Fibroblast of villous mesenchyme (primary cell): ENCODE data around the gene REEP1. TPM values are rescaled to one million over a fixed set of nuclear protein-coding genes. Genes with fewer than 3 reads are reported as not detected.
A peak's percentile ranks its signal among the peaks of the same experiment; 100 is the strongest.
"Not testable (repeated sequence)": the region's sequence is repeated elsewhere in the genome, so short reads cannot be mapped to it uniquely, and the experiment has no call there.

Experiments used
- DNase-seq: peaks from one replicate; pipeline ENCODE4 v3.0.0-alpha.2; 2010; ENCODE audit warnings: low read depth
- H3K4me3 ChIP-seq: 2 replicates; pipeline ENCODE4 v1.5.1; 2011; ENCODE audit warnings: low read depth, mild to moderate bottlenecking, low read length
- total RNA-seq: library from RNA; depleted of rRNA; stranded (reverse); fragments of >200 nt; gene quantifications from 2 replicates; pipeline ENCODE4 v1.2.3, GENCODE V29; 2012
- TF ChIP-seq, protein P1 (sequence below): IDR thresholded peaks from 2 replicates; pipeline ENCODE4 v1.5.1; 2012; ENCODE audit warnings: low read depth, mild to moderate bottlenecking, low read length; ENCODE audit not compliant: insufficient read depth

Gene REEP1
- total RNA-seq, 1 donor = under 0.01 TPM

DNA sequence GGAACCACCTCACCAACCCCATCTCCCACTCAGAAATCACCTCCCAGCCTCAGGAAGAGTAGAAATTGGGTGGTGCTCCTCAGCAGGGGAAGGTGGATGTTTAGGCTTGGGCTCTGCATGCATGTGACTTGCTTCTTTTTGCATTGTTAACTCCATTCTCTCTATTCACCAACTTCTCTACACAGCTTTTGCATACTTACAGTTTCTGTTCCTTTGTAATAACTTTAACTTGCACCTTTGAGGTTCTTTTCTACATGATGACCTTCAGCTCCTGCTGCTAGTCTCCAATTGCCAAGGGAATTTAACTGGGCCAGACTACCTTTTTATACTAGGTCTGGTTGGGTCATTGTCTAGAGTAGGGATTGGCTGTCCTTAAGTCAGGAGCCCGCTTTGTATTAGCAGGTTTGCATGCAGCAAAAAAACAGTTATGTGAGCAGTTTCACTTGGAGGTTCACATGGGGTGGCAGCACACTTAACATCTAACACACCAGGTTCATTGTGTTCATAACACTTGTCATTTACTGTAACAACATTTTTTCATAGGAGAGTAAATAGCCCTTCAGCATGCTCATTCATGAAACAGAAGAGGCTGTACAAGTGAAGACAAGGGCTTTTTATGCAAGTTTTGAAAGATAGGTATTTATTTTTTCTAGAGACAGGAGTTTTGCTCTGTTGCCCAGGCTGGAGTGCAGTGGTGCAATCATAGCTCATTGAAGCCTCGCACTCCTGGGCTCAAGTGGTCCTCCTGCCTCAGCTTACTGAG lies 126.2 kb downstream of the REEP1 start:
- no peak for DNase-seq
- no peak overlapping the region for H3K4me3 ChIP-seq
- TF ChIP-seq, protein P1, sequence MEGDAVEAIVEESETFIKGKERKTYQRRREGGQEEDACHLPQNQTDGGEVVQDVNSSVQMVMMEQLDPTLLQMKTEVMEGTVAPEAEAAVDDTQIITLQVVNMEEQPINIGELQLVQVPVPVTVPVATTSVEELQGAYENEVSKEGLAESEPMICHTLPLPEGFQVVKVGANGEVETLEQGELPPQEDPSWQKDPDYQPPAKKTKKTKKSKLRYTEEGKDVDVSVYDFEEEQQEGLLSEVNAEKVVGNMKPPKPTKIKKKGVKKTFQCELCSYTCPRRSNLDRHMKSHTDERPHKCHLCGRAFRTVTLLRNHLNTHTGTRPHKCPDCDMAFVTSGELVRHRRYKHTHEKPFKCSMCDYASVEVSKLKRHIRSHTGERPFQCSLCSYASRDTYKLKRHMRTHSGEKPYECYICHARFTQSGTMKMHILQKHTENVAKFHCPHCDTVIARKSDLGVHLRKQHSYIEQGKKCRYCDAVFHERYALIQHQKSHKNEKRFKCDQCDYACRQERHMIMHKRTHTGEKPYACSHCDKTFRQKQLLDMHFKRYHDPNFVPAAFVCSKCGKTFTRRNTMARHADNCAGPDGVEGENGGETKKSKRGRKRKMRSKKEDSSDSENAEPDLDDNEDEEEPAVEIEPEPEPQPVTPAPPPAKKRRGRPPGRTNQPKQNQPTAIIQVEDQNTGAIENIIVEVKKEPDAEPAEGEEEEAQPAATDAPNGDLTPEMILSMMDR = no peak

DNA sequence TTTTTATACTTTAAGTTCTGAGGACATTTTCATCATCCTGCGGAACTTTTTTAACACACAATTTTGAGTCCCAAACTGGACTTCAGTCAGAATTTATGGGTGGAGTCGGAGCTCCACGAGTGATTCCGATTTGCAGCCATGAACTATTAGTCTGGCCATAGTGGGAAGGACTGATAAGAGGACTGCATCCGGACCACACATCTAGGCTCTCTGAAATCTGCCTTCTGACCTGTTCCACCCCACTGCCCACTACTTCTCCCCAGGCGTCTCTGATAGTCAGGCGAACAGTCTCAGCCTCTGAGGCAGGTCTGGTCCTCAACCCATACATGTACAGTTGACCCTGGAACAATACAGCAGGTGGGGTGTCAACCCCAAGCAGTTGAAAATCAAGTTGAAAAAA lies 133.0 kb downstream of the REEP1 start:
- TF ChIP-seq, protein P1 = no peak
- DNase-seq = no peak

DNA sequence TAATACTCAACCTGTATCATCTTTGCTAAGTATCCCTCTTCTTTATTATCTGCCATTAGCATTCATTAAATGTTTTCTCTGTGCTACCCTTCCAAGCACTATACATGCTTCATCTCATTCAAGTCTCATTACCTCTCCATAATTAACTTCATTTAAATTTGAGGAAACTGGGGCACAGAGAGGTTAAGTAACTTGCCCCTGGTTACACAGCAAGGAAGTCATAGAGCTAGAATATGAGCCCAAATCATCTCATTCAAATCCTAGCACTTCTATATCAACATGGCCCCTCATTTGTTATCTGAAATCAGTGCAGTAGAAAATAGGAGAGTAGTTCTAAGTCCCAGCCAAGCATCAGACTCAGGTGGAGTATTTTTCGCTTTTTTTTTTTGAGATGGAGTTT lies 133.8 kb downstream of the REEP1 start:
- H3K4me3 ChIP-seq = no peak overlapping the region
- DNase-seq = no peak
- TF ChIP-seq, protein P1 = no peak

More for the DNA sequence above, 133.0 kb downstream of the REEP1 start:
- H3K4me3 ChIP-seq = no peak overlapping the region

DNA sequence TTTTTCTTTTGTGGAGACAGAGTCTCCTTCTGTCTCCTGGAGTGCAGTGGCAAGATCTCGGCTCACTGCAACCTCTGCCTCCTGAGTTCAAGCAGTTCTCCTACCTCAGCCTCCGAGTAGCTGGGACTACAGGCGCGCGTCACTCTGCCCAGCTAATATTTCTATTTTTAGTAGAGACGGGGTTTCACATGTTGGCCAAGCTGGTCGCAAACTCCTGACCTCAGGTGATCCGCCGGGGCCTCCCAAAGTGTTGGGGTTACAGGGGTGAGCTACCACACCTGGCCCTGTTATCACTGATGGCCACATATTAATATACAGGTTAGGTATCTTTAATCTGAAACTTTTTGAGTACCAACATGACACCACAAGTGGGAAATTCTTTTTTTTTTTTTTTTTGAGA lies 134.7 kb downstream of the REEP1 start:
- DNase-seq = no peak
- no peak overlapping the region for H3K4me3 ChIP-seq
- TF ChIP-seq, protein P1 = no peak

DNA sequence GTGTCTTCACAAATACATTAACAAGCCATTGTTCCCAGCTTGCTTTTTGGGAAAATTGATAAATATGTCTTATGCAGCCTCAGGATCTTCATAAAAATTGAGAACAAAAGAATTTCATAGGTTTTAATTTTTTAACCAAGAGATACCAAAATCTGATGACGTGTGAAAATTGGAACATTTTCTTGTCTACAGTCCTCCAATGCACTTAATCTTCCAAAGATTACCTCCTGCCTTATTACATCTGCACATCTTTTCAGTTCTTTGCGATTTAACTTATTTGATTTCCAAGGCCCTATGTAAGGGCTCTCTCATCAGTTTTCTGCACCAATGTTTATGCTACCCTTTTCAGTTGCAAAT lies 135.1 kb downstream of the REEP1 start:
- DNase-seq = no peak
- TF ChIP-seq, protein P1 = no peak
- H3K4me3 ChIP-seq = no peak overlapping the region

DNA sequence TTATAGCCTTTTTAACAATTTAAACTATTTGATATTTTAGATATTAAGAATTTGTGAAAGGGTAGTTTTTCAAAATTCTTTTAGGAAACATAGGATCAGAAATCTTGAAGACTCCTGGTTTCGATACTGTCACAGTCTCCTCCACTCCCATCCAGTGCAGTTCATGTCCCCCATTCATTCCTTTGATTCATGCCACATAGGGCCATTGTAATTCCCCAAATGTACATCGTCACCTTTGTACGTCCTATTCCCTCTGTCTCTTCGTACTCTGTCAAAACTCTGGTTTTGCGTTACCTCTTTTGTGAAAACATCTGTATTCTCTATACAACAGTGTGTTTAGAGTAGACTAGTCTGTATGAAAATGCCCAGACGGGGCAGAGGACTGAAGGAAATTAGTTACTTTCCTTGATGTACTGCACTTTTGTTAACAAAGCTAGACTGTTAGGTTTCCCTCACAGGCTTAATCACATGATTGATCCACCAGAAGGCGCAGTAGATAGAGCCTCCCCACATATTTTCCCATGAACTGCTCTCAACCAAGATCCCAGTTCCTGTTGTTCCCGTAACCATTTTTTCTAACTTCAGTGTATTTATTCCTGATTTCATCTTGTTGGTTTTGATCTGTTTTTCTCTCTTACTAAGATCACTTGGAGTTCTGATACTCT lies 135.6 kb downstream of the REEP1 start:
- peak; percentile 49 for DNase-seq
- no peak overlapping the region for H3K4me3 ChIP-seq
- TF ChIP-seq, protein P1 = no peak

DNA sequence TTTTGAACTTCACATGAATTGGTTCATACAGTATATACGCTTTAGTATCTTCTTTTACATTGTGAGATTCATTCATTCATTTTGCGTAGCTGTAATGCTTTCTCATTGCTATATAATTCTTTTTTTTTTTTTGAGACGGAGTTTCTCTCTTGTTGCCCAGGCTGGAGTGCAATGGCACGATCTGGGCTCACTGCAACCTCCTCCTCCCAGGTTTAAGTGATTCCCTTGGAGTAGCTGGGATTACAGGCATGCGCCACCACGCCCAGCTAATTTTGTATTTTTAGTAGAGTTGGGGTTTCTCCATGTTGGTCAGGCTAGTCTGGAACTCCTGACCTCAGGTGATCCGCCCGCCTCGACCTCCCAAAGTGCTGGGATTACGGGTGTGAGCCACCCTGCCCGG lies 136.9 kb downstream of the REEP1 start:
- H3K4me3 ChIP-seq = not testable (repeated sequence)

More for the DNA sequence above, 136.9 kb downstream of the REEP1 start:
- not testable (repeated sequence) for DNase-seq
